ENCODE measurements around the gene FAM114A1. TPM values are rescaled to one million over a fixed set of nuclear protein-coding genes. Genes with fewer than 3 reads are reported as not detected.

FAM114A1 gene
- total RNA-seq, 2 donors from 2014 or later, result 1.7 to 1.9 TPM

GRCh38 chr4:38837849-38838248 lies 29.8 kb upstream of the FAM114A1 start:
- H3K36me3 Mint-ChIP-seq, result peaks cover 22% of the 10 kb centered on the region
- peak in 1 of 2 donors; percentile 48 for ATAC-seq
- peak overlapping the region; percentile 34 to 55 for H3K27ac Mint-ChIP-seq
- peaks cover 10% of the 10 kb centered on the region for H3K9me3 Mint-ChIP-seq
- no peak for DNase-seq (ENCODE audit: low spot score)
- no peaks in the 10 kb centered on the region for H3K27me3 Mint-ChIP-seq
- H3K4me3 Mint-ChIP-seq, result peak overlapping the region; percentile 47
- peaks cover 19 to 21% of the 10 kb centered on the region in 2 donors for H3K4me1 Mint-ChIP-seq (ENCODE audit: low read depth in 2 of 2)

- no peaks in the 10 kb centered on the region for H3K9me3 Mint-ChIP-seq
- no peaks in the 10 kb centered on the region for H3K27me3 Mint-ChIP-seq
- H3K27ac Mint-ChIP-seq, result no peak overlapping the region
- peaks cover 8 to 13% of the 10 kb centered on the region in 2 donors for H3K4me1 Mint-ChIP-seq (ENCODE audit: low read depth in 2 of 2)
- peaks cover 6% of the 10 kb centered on the region for H3K36me3 Mint-ChIP-seq
- DNase-seq (ENCODE audit: low spot score) (no peak), ATAC-seq (no peak)
- no peak overlapping the region for H3K4me3 Mint-ChIP-seq
Measured at GRCh38 chr4:38842994-38843393, 24.6 kb upstream of the FAM114A1 start.

GRCh38 chr4:38846015-38846414 lies 21.6 kb upstream of the FAM114A1 start:
- Mint-ChIP-seq H3K27ac (no peak overlapping the region), H3K9me3 (peaks cover 10% of the 10 kb centered on the region), H3K4me1 (ENCODE audit: low read depth in 2 of 2) (peaks cover 3 to 5% of the 10 kb centered on the region in 2 donors), H3K36me3 (peaks cover 28% of the 10 kb centered on the region), H3K27me3 (no peaks in the 10 kb centered on the region), H3K4me3 (no peak overlapping the region)
- DNase-seq (ENCODE audit: low spot score), result no peak
- ATAC-seq, result no peak

GRCh38 chr4:38855466-38855865 lies 12.1 kb upstream of the FAM114A1 start:
- Mint-ChIP-seq H3K27me3 (peaks cover 0 to 2% of the 10 kb centered on the region in 2 donors), H3K36me3 (peaks cover 6% of the 10 kb centered on the region), H3K4me1 (ENCODE audit: low read depth in 2 of 2) (peaks cover 25 to 33% of the 10 kb centered on the region in 2 donors), H3K9me3 (no peaks in the 10 kb centered on the region), H3K27ac (peak overlapping the region; percentile 83 to 87), H3K4me3 (peak overlapping the region; percentile 90)
- DNase-seq (ENCODE audit: low spot score) (no peak), ATAC-seq (no peak)

DNA sequence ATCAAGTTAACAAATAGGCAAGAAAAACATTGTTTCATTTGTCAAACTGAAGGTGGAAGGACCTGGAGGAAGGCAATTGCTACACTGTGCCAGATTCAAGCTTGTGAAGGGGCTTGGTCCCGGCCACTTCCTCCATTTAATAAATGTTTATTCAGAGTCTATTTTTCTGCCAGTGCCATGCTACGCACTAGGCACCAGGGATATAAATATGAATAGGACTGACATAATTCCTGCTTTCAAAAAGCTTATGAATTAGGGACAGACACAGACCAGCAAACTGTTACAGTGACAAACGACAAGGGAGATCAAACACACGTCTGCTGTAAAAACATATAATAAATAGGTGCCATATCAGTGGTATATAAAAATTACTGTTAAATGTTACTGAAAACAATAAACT lies 11.6 kb upstream of the FAM114A1 start:
- Mint-ChIP-seq H3K27me3 (peaks cover 0 to 4% of the 10 kb centered on the region in 2 donors), H3K4me3 (peak overlapping the region; percentile 90), H3K27ac (peak overlapping the region; percentile 83 to 87), H3K4me1 (ENCODE audit: low read depth in 2 of 2) (peaks cover 26 to 33% of the 10 kb centered on the region in 2 donors), H3K9me3 (no peaks in the 10 kb centered on the region), H3K36me3 (peaks cover 4% of the 10 kb centered on the region)
- no peak for DNase-seq (ENCODE audit: low spot score)
- ATAC-seq, result peak; percentile 41

- peak within 1 kb of the TSS; percentile 90 for H3K4me3 Mint-ChIP-seq
- no peaks in the 10 kb centered on the region for H3K36me3 Mint-ChIP-seq
- H3K9me3 Mint-ChIP-seq, result no peaks in the 10 kb centered on the region
- DNase-seq (ENCODE audit: low spot score) (no peak), ATAC-seq (peak; percentile 57 to 61)
- H3K4me1 Mint-ChIP-seq (ENCODE audit: low read depth in 2 of 2), result peaks cover 33% of the 10 kb centered on the region in 2 donors
- H3K27me3 Mint-ChIP-seq, result peaks cover 2 to 11% of the 10 kb centered on the region in 2 donors
- peak within 1 kb of the TSS; percentile 83 to 87 for H3K27ac Mint-ChIP-seq
Measured at GRCh38 chr4:38856524-38857337, 10.9 kb upstream of the FAM114A1 start, which contains the start of gene TLR6. Gene TLR6, minus strand, starts transcription at chr4:38856817. Its CDS starts 27,344 bp downstream, at chr4:38829473.

- peaks cover 33% of the 10 kb centered on the region in 2 donors for H3K4me1 Mint-ChIP-seq (ENCODE audit: low read depth in 2 of 2)
- H3K36me3 Mint-ChIP-seq, result no peaks in the 10 kb centered on the region
- peaks cover 5 to 14% of the 10 kb centered on the region in 2 donors for H3K27me3 Mint-ChIP-seq
- ATAC-seq (peak; percentile 86 to 87), DNase-seq (ENCODE audit: low spot score) (no peak)
- H3K27ac Mint-ChIP-seq, result peak overlapping the region; percentile 83 to 87
- H3K9me3 Mint-ChIP-seq, result no peaks in the 10 kb centered on the region
- H3K4me3 Mint-ChIP-seq, result peak overlapping the region; percentile 90
Measured at GRCh38 chr4:38857354-38858096, 10.1 kb upstream of the FAM114A1 start.

DNA sequence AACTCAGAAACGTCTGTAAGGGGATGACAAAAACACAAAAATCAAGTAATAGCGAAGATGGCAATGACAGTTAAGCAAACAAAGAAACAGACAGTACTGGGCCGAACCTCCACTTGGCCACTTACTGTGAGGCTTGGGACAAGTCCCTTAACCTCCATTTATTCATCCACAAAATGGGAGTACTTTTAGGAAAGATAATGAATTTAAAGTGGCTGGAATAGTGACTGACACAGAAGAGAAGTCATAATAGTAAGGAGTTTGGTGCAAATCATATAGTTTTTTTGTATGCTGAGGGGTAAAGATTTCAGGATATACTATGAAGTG lies 9.5 kb upstream of the FAM114A1 start:
- no peaks in the 10 kb centered on the region for H3K36me3 Mint-ChIP-seq
- H3K27ac Mint-ChIP-seq, result peak overlapping the region; percentile 83 to 87
- peak overlapping the region; percentile 90 for H3K4me3 Mint-ChIP-seq
- H3K9me3 Mint-ChIP-seq, result no peaks in the 10 kb centered on the region
- DNase-seq (ENCODE audit: low spot score) (no peak), ATAC-seq (no peak)
- peaks cover 10 to 18% of the 10 kb centered on the region in 2 donors for H3K27me3 Mint-ChIP-seq
- peaks cover 33% of the 10 kb centered on the region in 2 donors for H3K4me1 Mint-ChIP-seq (ENCODE audit: low read depth in 2 of 2)

DNA sequence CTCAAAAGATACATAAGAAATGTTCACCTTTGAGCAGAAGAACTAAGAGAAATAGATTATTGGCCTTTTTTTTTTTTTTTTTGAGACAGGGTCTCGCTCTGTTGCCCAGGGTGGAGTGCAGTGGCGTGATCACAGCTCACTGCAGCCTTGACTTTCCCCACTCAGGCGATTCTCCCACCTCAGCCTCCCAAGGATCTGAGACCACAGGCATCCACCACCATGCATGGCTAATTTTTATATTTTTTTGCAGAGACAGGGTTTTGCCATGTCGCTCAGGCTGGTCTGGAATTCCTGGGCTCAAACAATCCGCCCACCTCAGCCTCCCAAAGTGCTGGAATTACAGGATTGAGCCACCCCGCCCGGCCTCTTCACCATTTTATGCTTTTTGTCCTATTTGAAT lies 8.1 kb upstream of the FAM114A1 start:
- Mint-ChIP-seq H3K4me3 (no peak overlapping the region), H3K27me3 (peaks cover 25 to 27% of the 10 kb centered on the region in 2 donors)

GRCh38 chr4:38860788-38861424 lies 6.7 kb upstream of the FAM114A1 start:
- H3K36me3 Mint-ChIP-seq, result no peaks in the 10 kb centered on the region
- no peaks in the 10 kb centered on the region for H3K9me3 Mint-ChIP-seq
- H3K4me1 Mint-ChIP-seq (ENCODE audit: low read depth in 2 of 2), result peaks cover 27 to 28% of the 10 kb centered on the region in 2 donors
- DNase-seq (ENCODE audit: low spot score) (peak; percentile 76), ATAC-seq (peak; percentile 69 to 76)
- H3K27ac Mint-ChIP-seq, result no peak overlapping the region
- H3K27me3 Mint-ChIP-seq, result peaks cover 25 to 30% of the 10 kb centered on the region in 2 donors
- H3K4me3 Mint-ChIP-seq, result no peak overlapping the region

More for the DNA sequence above, 8.1 kb upstream of the FAM114A1 start:
- Mint-ChIP-seq H3K27ac (no peak overlapping the region), H3K36me3 (no peaks in the 10 kb centered on the region), H3K9me3 (no peaks in the 10 kb centered on the region), H3K4me1 (ENCODE audit: low read depth in 2 of 2) (peaks cover 33% of the 10 kb centered on the region in 2 donors)
- ATAC-seq (no peak), DNase-seq (ENCODE audit: low spot score) (no peak)

- no peaks in the 10 kb centered on the region for H3K9me3 Mint-ChIP-seq
- DNase-seq (ENCODE audit: low spot score) (no peak), ATAC-seq (no peak)
- peaks cover 25 to 30% of the 10 kb centered on the region in 2 donors for H3K27me3 Mint-ChIP-seq
- no peak overlapping the region for H3K27ac Mint-ChIP-seq
- no peaks in the 10 kb centered on the region for H3K36me3 Mint-ChIP-seq
- H3K4me1 Mint-ChIP-seq (ENCODE audit: low read depth in 2 of 2), result peaks cover 20 to 22% of the 10 kb centered on the region in 2 donors
- H3K4me3 Mint-ChIP-seq, result no peak overlapping the region
Measured at GRCh38 chr4:38861791-38862190, 5.8 kb upstream of the FAM114A1 start.

- Mint-ChIP-seq H3K36me3 (no peaks in the 10 kb centered on the region), H3K4me1 (ENCODE audit: low read depth in 2 of 2) (peaks cover 10 to 19% of the 10 kb centered on the region in 2 donors), H3K4me3 (no peak overlapping the region), H3K27ac (no peak overlapping the region), H3K27me3 (peaks cover 36 to 38% of the 10 kb centered on the region in 2 donors), H3K9me3 (no peaks in the 10 kb centered on the region)
- ATAC-seq (no peak), DNase-seq (ENCODE audit: low spot score) (no peak)
Measured at GRCh38 chr4:38865445-38865844, 2.2 kb upstream of the FAM114A1 start.

- DNase-seq (ENCODE audit: low spot score), result no peak
- Mint-ChIP-seq H3K27ac (no peak overlapping the region), H3K36me3 (no peaks in the 10 kb centered on the region), H3K27me3 (peaks cover 26 to 32% of the 10 kb centered on the region in 2 donors), H3K4me1 (ENCODE audit: low read depth in 2 of 2) (peaks cover 10 to 11% of the 10 kb centered on the region in 2 donors), H3K4me3 (peak overlapping the region; percentile 53), H3K9me3 (no peaks in the 10 kb centered on the region)
- no peak for ATAC-seq
Measured at GRCh38 chr4:38866973-38867477, 581 bp upstream of the FAM114A1 start.

All from natural killer cell treated with Interleukin-12 subunit alpha and Interleukin-12 subunit beta and Interleukin-15 and Interleukin-18, amount 100 ng/mL, for 72 hours (primary cell).